ENCODE measurements around the gene ITM2A. TPM values are rescaled to one million over a fixed set of nuclear protein-coding genes. Genes with fewer than 3 reads are reported as not detected.

ITM2A gene
- total RNA-seq: 142 and 152 TPM in 2 replicates

- intact Hi-C loops (cut with micrococcal nuclease): loop anchor here (2.0 to 10.0 kb wide), 6 partner anchors 40 to 1755 kb away; partner anchors contain the start of genes GPR174 and PGK1
These were observed at the start of gene ITM2A for GRCh38 chrX:79366873-79367749. Gene ITM2A, minus strand, starts transcription at chrX:79367334. Its CDS starts 119 bp downstream, at chrX:79367215.

- intact Hi-C loops (cut with micrococcal nuclease): loop anchor here (10.0 kb wide), 1 partner anchor 260 kb away; no protein-coding TSS in a partner anchor
These were observed 47.9 kb upstream of the ITM2A start for GRCh38 chrX:79415056-79415455.

- intact Hi-C loops (cut with micrococcal nuclease): loop anchor here (2.0 to 10.0 kb wide), 5 partner anchors 143 to 859 kb away; partner anchors contain the start of gene P2RY10
These were observed 46.8 kb upstream of the ITM2A start for GRCh38 chrX:79413963-79414362.

- intact Hi-C loops (cut with micrococcal nuclease): loop anchor here (2.0 to 10.0 kb wide), 5 partner anchors 142 to 858 kb away; partner anchors contain the start of gene P2RY10
These were observed 45.8 kb upstream of the ITM2A start for GRCh38 chrX:79412972-79413371.

- intact Hi-C loops (cut with micrococcal nuclease): loop anchor here (2.0 to 10.0 kb wide), 5 partner anchors 141 to 857 kb away; partner anchors contain the start of gene P2RY10
These were observed 45.0 kb upstream of the ITM2A start for GRCh38 chrX:79412166-79412565.

GRCh38 chrX:79409657-79410056 lies 42.5 kb upstream of the ITM2A start:
- intact Hi-C loops (cut with micrococcal nuclease): loop anchor here (2.0 to 10.0 kb wide), 4 partner anchors 43 to 522 kb away; partner anchors contain the start of genes ITM2A and P2RY10

- intact Hi-C loops (cut with micrococcal nuclease): no loop called here
These were observed 41.6 kb upstream of the ITM2A start for GRCh38 chrX:79408623-79409322.

GRCh38 chrX:79400623-79401022 lies 33.5 kb upstream of the ITM2A start:
- intact Hi-C loops (cut with micrococcal nuclease): no loop called here

GRCh38 chrX:79375340-79375739 lies 8.2 kb upstream of the ITM2A start:
- intact Hi-C loops (cut with micrococcal nuclease): no loop called here

GRCh38 chrX:79371640-79372039 lies 4.5 kb upstream of the ITM2A start:
- intact Hi-C loops (cut with micrococcal nuclease): no loop called here

GRCh38 chrX:79371101-79371500 lies 4.0 kb upstream of the ITM2A start:
- intact Hi-C loops (cut with micrococcal nuclease): no loop called here

GRCh38 chrX:79369871-79370270 lies 2.7 kb upstream of the ITM2A start:
- intact Hi-C loops (cut with micrococcal nuclease): loop anchor here (5.0 to 10.0 kb wide), 4 partner anchors 43 to 1752 kb away; partner anchors contain the start of gene PGK1

GRCh38 chrX:79368441-79368840 lies 1.3 kb upstream of the ITM2A start:
- intact Hi-C loops (cut with micrococcal nuclease): loop anchor here (5.0 to 10.0 kb wide), 4 partner anchors 41 to 1754 kb away; partner anchors contain the start of gene PGK1

- intact Hi-C loops (cut with micrococcal nuclease): loop anchor here (2.0 to 10.0 kb wide), 6 partner anchors 41 to 1754 kb away; partner anchors contain the start of genes GPR174 and PGK1
These were observed 773 bp upstream of the ITM2A start for GRCh38 chrX:79367907-79368306.

GRCh38 chrX:79366556-79366872 lies 620 bp downstream of the ITM2A start:
- intact Hi-C loops (cut with micrococcal nuclease): loop anchor here (2.0 to 10.0 kb wide), 6 partner anchors 39 to 1756 kb away; partner anchors contain the start of genes GPR174 and PGK1

- intact Hi-C loops (cut with micrococcal nuclease): loop anchor here (5.0 to 10.0 kb wide), 4 partner anchors 38 to 1757 kb away; partner anchors contain the start of gene PGK1
These were observed 1.5 kb downstream of the ITM2A start for GRCh38 chrX:79365591-79365990.

GRCh38 chrX:79364306-79364705 lies 2.8 kb downstream of the ITM2A start:
- intact Hi-C loops (cut with micrococcal nuclease): loop anchor here (10.0 kb wide), 1 partner anchor 1260 kb away; the partner anchor contains the start of gene PGK1

- intact Hi-C loops (cut with micrococcal nuclease): loop anchor here (10.0 kb wide), 1 partner anchor 1257 kb away; the partner anchor contains the start of gene PGK1
These were observed 5.8 kb downstream of the ITM2A start for GRCh38 chrX:79361192-79361870.

- intact Hi-C loops (cut with micrococcal nuclease): no loop called here
These were observed 30.0 kb downstream of the ITM2A start for GRCh38 chrX:79336869-79337815.

GRCh38 chrX:79330022-79330421 lies 37.1 kb downstream of the ITM2A start:
- intact Hi-C loops (cut with micrococcal nuclease): no loop called here
